OCI-LY3 (cell line): ENCODE data around the gene ADM5.

Experiments used
- H2AFZ ChIP-seq: fragments of 200-600, 300-600 bp; shearing (Covaris generic); 2 replicates; pipeline ENCODE4 v1.6.0; 2014; ENCODE audit warnings: antibody characterized with exemption, low read depth, low read length
- H3K27ac ChIP-seq: fragments of 200-600, 300-600 bp; sonication (generic); 2 replicates; pipeline ENCODE4 v1.5.1; 2014; ENCODE audit warnings: mild to moderate bottlenecking, low read length, moderate library complexity, mixed read lengths
- H3K27me3 ChIP-seq: fragments of 200-600, 300-600 bp; sonication (generic); 2 replicates; pipeline ENCODE4 v1.6.1; 2014; ENCODE audit warnings: low read depth, low read length, mixed read lengths
- H3K36me3 ChIP-seq: fragments of 200-600, 300-600 bp; sonication (generic); replicated peaks from 2 replicates; pipeline ENCODE3; 2014; ENCODE audit warnings: low read depth, low read length, mixed read lengths
- H3K4me1 ChIP-seq: fragments of 300-600, 200-600 bp; sonication (generic); 2 replicates; pipeline ENCODE4 v1.6.1; 2014; ENCODE audit warnings: low read length, mixed read lengths
- H3K4me2 ChIP-seq: fragments of 200-600, 300-600 bp; sonication (generic); 2 replicates; pipeline ENCODE4 v1.6.1; 2014; ENCODE audit warnings: low read length, mixed read lengths
- H3K4me3 ChIP-seq: fragments of 300-600, 200-600 bp; sonication (generic); 2 replicates; pipeline ENCODE4 v1.5.1; 2014; ENCODE audit warnings: antibody characterized with exemption, mild to moderate bottlenecking, low read length, moderate library complexity
- H3K79me2 ChIP-seq: fragments of 300-600, 200-600 bp; shearing (Covaris generic); 2 replicates; pipeline ENCODE4 v1.6.1; 2014; ENCODE audit warnings: mild to moderate bottlenecking, low read length, mixed read lengths
- H3K9ac ChIP-seq: fragments of 300-600, 200-600 bp; shearing (Covaris generic); 2 replicates; pipeline ENCODE4 v1.6.0; 2014; ENCODE audit warnings: mild to moderate bottlenecking, low read length, moderate library complexity
- H3K9me3 ChIP-seq: fragments of 200-600, 300-600 bp; shearing (Covaris generic); 2 replicates; pipeline ENCODE4 v1.6.1; 2014; ENCODE audit warnings: low read length, mixed read lengths; ENCODE audit not compliant: insufficient read depth
- H4K20me1 ChIP-seq: fragments of 200-600, 300-600 bp; sonication (generic); 2 replicates; pipeline ENCODE4 v1.6.1; 2016; ENCODE audit warnings: low read length, mixed read lengths; ENCODE audit not compliant: insufficient read depth
- CTCF ChIP-seq: fragments of 200-600, 300-600 bp; sonication (generic); IDR thresholded peaks from 2 replicates; pipeline ENCODE4 v1.5.1; 2014; ENCODE audit warnings: antibody characterized with exemption, low read length, low read depth
- EZH2phosphoT487 ChIP-seq: fragments of 200-600 bp; shearing (Covaris generic); IDR thresholded peaks from 2 replicates; pipeline ENCODE4 v1.6.1; 2018; ENCODE audit warnings: antibody characterized with exemption, mixed run types, low read depth

The ADM5 gene

GRCh38 chr19:49704888-49705642 is 15.7 kb downstream of the ADM5 start:
- Histone ChIP-seq H3K79me2 (no peaks in the 10 kb centered on the region), H3K4me2 (no peak overlapping the region), H2AFZ (no peak overlapping the region), H3K9me3 (no peaks in the 10 kb centered on the region), H3K4me1 (no peaks in the 10 kb centered on the region), H4K20me1 (no peaks in the 10 kb centered on the region), H3K36me3 (no peaks in the 10 kb centered on the region), H3K27ac (no peak overlapping the region), H3K27me3 (no peaks in the 10 kb centered on the region), H3K9ac (no peak overlapping the region), H3K4me3 (no peak overlapping the region)
- TF ChIP-seq EZH2phosphoT487 (no peak), CTCF (no peak)

GRCh38 chr19:49705919-49706318 is 16.5 kb downstream of the ADM5 start:
- H3K36me3 ChIP-seq, result no peaks in the 10 kb centered on the region

GRCh38 chr19:49710372-49710951 is 21.1 kb downstream of the ADM5 start:
- Histone ChIP-seq H3K79me2 (no peaks in the 10 kb centered on the region), H3K27me3 (no peaks in the 10 kb centered on the region), H3K27ac (no peak overlapping the region), H3K36me3 (no peaks in the 10 kb centered on the region), H3K4me2 (no peak overlapping the region), H4K20me1 (no peaks in the 10 kb centered on the region), H3K4me1 (no peaks in the 10 kb centered on the region), H3K9me3 (no peaks in the 10 kb centered on the region), H2AFZ (no peak overlapping the region), H3K4me3 (no peak overlapping the region), H3K9ac (no peak overlapping the region)
- TF ChIP-seq CTCF, result no peak
- TF ChIP-seq EZH2phosphoT487, result no peak

More at GRCh38 chr19:49705919-49706318, 16.5 kb downstream of the ADM5 start:
- no peak overlapping the region for H2AFZ ChIP-seq
- H3K9me3 ChIP-seq, result no peaks in the 10 kb centered on the region
- H3K79me2 ChIP-seq, result no peaks in the 10 kb centered on the region
- no peak overlapping the region for H3K9ac ChIP-seq
- no peak overlapping the region for H3K4me3 ChIP-seq
- TF ChIP-seq EZH2phosphoT487 (no peak), CTCF (no peak)
- H4K20me1 ChIP-seq, result no peaks in the 10 kb centered on the region
- no peaks in the 10 kb centered on the region for H3K4me1 ChIP-seq
- no peaks in the 10 kb centered on the region for H3K27me3 ChIP-seq
- no peak overlapping the region for H3K27ac ChIP-seq
- H3K4me2 ChIP-seq, result no peak overlapping the region

GRCh38 chr19:49712397-49712859 is 23.0 kb downstream of the ADM5 start:
- Histone ChIP-seq H3K36me3 (no peaks in the 10 kb centered on the region), H3K4me3 (no peak overlapping the region), H3K9me3 (no peaks in the 10 kb centered on the region), H4K20me1 (no peaks in the 10 kb centered on the region), H3K9ac (no peak overlapping the region), H2AFZ (no peak overlapping the region), H3K4me2 (no peak overlapping the region), H3K79me2 (no peaks in the 10 kb centered on the region), H3K27ac (no peak overlapping the region), H3K4me1 (peaks cover 2% of the 10 kb centered on the region; the same call in 1 of the 2 replicates), H3K27me3 (no peaks in the 10 kb centered on the region)
- TF ChIP-seq CTCF (no peak), EZH2phosphoT487 (no peak)
